Smooth muscle cell of the brain vasculature (primary cell): ENCODE results near the gene NALCN.

ENCODE experiments used
- DNase-seq: peaks from one replicate; pipeline ENCODE4 v3.0.0-alpha.2; 2012; ENCODE audit warnings: low read depth, low spot score

Gene NALCN

GRCh38 chr13:101127741-101128353 is 288.5 kb downstream of the NALCN start:
- DNase-seq: no peak

- DNase-seq: no peak
Measured at GRCh38 chr13:101123028-101123427, 293.3 kb downstream of the NALCN start.

- no peak for DNase-seq
Measured at GRCh38 chr13:101121608-101122007, 294.7 kb downstream of the NALCN start.

- DNase-seq: no peak
Measured at GRCh38 chr13:101120007-101120406, 296.3 kb downstream of the NALCN start.

- no peak for DNase-seq
Measured at GRCh38 chr13:101116826-101117225, 299.5 kb downstream of the NALCN start.

GRCh38 chr13:101116341-101116740 is 300.0 kb downstream of the NALCN start:
- DNase-seq: no peak

GRCh38 chr13:101115762-101116171 is 300.5 kb downstream of the NALCN start:
- DNase-seq: peak; percentile 89

- DNase-seq: no peak
Measured at GRCh38 chr13:101111894-101112293, 304.4 kb downstream of the NALCN start.

- DNase-seq: no peak
Measured at GRCh38 chr13:101109005-101109404, 307.3 kb downstream of the NALCN start.

- no peak for DNase-seq
Measured at GRCh38 chr13:101098873-101099272, 317.4 kb downstream of the NALCN start.

- no peak for DNase-seq
Measured at GRCh38 chr13:101092985-101093384, 323.3 kb downstream of the NALCN start.

- DNase-seq: no peak
Measured at GRCh38 chr13:101090287-101090686, 326.0 kb downstream of the NALCN start.

GRCh38 chr13:101085551-101085950 is 330.8 kb downstream of the NALCN start:
- DNase-seq: no peak

GRCh38 chr13:101082441-101082840 is 333.9 kb downstream of the NALCN start:
- DNase-seq: no peak

GRCh38 chr13:101080616-101081015 is 335.7 kb downstream of the NALCN start:
- no peak for DNase-seq

- DNase-seq: peak; percentile 4
Measured at GRCh38 chr13:101065329-101065728, 351.0 kb downstream of the NALCN start.

GRCh38 chr13:101059793-101060192 is 356.5 kb downstream of the NALCN start:
- no peak for DNase-seq

GRCh38 chr13:101058841-101059240 is 357.5 kb downstream of the NALCN start:
- no peak for DNase-seq

- no peak for DNase-seq
Measured at GRCh38 chr13:101053301-101054093, 362.8 kb downstream of the NALCN start.

GRCh38 chr13:101049166-101049850 is 367.0 kb downstream of the NALCN start:
- DNase-seq: no peak

GRCh38 chr13:101036546-101036945 is 379.8 kb downstream of the NALCN start:
- no peak for DNase-seq

- DNase-seq: no peak
Measured at GRCh38 chr13:101035119-101035620, 381.1 kb downstream of the NALCN start.
